NCI-H2196 treated with DMSO at 0.1 percent for 48 hours (cell line): ENCODE measurements around the gene ARHGAP26.
"Not testable (repeated sequence)": the region's sequence is repeated elsewhere in the genome, so short reads cannot be mapped to it uniquely, and the experiment has no call there.

Experiments used
- DNase-seq: peaks from one replicate; lab custom pipeline; 2025; ENCODE audit not compliant: unreplicated experiment; lab: John Stamatoyannopoulos, UW

The ARHGAP26 gene

DNA sequence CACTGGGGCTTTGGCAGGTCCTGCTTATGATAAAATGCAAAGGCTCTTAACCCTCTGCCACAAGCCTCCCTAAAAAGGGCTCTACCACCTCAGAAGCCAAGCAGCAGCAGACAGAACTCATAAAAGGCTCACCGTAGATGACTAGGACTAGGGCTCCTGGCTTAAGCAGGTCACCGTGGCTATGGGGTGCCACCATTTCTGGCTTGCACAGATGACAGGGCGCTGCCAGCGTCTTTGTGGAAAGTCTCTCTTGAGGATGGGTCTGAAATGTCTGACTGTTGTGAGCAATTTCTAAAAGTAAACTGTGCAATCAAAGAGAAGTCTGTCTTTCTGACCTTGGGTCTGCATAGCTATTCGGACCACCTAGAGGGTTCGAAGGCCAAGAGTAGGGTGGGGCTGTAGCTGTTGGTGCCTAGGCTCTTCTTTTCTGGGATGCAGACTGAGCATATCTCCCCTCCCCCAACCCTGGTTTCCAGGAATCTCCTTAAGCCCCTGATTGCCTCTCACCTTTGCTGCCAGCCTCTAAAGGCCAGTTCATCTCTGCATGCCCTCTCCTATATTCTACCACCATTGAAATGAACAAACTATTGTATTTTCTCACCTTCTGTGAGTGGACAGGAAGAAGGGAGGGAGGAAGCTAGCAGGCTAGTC, 307.4 kb downstream of the ARHGAP26 start:
- no peak for DNase-seq

DNA sequence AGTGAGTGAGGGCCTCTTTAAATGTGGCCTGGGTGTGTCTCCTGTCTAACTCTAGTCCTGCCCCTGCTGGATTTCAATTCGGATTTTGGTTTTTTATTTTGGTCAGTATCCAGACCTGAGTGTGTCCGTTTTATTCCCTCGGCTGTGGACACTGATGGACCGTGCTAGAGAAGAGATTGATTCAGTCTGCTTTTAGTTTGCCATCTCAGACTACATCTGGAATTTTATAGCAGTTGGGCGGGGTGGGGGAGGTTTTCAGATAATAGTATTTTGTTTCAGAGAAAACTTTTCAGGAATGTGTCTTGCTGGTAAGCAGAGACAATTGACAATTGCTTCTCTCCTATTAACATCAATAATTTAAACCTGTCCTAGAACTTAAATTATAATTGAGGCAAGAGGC, 308.1 kb downstream of the ARHGAP26 start:
- no peak for DNase-seq

- no peak for DNase-seq
Observed at GRCh38 chr5:143078971-143079370, 308.8 kb downstream of the ARHGAP26 start.

DNA sequence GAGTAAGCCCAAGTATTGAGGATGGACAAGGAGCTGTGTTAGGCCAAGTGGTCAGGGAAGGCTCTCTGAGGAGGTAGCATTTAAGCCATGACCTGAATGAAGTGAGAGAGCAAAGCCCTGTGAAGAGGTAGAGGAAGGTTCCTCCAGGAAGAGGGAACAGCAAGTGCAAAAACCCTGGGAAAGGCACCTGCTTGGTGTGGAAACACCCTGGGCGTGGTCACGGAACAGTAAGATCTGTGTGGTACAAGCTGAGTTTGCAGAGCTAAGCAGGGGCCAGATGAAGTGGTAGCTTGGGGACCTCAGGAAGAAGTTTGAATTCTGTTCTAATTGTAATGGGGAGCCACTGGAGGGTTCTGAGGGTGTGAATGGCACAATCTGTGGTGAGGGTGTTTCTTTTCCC, 310.2 kb downstream of the ARHGAP26 start:
- DNase-seq, result no peak

DNA sequence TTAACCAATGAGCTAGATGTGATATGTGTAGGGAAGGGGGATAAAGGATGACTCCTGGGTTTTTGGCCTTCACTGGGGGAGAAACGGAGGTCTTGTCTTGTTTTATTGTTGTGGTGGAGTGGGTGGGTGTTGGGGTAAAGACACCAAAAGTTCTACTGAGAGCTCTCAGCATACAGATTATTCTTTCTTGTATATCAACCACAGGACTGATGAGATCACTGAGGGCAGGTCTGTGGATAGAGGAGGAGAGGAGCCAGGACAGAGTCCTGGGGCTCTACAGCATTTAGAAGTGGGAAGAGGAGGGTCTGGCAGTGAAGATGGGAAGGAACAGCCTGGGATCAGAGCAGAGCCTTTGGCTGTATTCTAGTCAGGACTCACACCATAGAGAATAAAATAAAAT, 310.8 kb downstream of the ARHGAP26 start:
- no peak for DNase-seq

GRCh38 chr5:143083006-143083405, 312.8 kb downstream of the ARHGAP26 start:
- no peak for DNase-seq

DNA sequence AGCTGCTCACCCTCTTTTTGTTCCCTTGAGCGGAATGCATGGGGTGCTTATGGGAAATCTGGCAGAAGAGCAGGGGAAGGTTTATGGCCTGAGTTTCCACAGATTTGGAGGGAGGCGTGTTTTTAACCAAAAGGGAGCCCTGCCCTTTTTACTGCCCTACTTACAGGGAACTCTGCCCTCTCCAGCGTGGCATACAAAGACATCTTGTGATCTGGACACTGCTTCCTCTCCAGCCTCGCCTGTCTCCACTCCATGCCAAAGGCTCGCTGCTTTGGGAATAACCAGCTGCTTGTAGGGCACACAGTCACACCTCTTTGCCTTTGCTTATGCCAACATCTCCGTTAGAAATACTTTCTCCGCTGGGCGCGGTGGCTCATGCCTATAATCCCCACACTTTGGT, 314.2 kb downstream of the ARHGAP26 start:
- DNase-seq, result no peak

DNA sequence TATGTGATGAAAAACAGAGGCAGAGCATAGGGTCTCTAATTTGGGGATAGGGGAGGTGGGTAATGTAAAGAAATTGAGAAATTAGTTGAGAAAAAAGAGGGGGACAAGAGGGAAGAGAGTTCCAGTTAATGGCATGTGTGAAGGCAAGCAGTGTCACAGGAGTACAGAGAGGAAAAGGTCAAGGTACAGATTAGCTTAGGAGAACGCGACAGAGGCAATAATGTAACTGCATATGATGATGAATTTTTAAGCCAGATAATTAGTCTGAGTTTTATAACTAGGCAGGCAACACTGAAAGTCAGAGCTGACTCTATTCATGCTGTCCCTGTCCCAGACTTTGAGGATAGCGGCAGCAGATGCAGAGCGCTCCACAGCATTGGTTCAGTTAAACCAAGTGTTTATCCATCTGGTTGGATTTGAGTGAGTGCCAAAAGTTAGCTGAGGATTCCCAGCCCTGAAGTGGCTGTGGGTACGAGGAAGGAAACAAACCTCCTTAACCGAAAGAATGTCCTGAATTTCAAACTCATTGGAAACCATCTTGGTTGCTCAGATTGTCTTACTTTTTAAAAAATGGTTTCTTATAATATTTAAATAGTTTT, 315.2 kb downstream of the ARHGAP26 start:
- no peak for DNase-seq

DNA sequence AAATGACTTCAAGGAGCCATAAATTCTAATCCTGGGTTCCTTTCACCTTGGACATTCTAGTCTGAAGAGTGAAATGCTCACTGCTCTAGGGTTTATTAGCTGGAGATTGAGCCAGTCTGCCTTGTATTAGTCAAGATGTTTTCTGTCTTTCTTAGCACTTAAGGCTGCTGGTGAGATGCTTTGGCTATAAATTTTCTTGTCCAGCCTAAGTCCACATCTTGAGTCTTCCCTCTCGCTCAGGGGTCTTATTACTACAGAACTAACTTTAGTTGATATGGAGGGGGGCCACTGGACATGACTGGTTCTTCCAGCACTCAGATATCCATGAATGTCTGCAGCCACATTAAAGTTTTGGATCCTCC, 316.4 kb downstream of the ARHGAP26 start:
- DNase-seq, result no peak

DNA sequence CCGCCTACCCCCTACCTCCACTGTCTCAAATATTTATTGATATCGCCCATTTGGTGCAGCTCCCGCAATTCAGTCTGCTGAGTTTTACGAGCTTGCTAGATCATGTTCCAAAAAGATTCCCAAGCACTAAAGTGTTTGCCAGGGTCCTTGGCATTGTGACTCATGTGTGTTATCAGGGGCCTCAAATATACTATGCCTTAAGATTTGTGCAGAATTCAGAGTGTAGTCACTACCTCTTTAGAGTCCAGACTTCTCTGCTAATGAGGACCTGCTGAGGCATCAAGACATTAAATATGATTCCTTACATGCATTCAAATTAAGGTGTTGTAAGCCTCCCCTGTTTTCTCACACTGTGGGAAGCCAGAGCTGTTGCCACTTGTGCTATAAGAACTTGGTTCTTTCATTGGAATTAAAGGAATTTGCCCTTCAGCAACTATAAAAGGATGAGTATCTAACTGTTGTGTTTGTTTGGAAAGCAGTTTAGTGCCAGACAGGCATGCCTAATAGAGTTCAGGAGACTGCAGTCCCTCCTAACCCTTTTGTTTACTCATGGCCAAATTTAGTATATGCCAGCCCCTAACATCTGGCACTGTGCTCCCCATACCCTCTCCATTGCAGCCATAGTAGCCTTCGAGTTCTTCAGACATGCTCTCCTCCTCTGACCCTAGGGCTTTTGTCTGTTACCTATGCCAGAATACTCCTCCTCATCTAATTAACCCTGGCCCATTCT, 316.9 kb downstream of the ARHGAP26 start:
- DNase-seq, result no peak

- DNase-seq, result not testable (repeated sequence)
Observed at GRCh38 chr5:143088702-143089101, 318.5 kb downstream of the ARHGAP26 start.

DNA sequence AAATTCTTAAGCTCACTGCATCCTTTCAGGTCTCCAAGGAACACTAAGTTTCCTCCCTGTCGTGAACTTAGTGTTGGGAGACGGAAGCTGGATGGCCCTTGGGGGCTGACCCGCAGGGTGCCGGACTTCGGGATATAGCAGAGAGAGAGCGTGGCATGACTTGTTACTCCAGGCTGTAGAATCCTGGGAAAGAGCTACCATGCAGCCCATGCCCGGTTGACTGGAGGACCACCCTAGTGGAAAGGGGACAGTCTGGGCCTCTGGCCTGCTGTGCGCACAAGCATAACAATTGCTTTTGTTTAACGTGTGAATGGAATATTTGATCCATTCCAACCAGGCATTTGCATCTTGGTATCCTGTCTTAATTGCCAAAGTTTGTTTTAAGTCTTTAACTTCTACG, 319.9 kb downstream of the ARHGAP26 start:
- DNase-seq, result not testable (repeated sequence)

GRCh38 chr5:143092711-143093451, 322.7 kb downstream of the ARHGAP26 start:
- not testable (repeated sequence) for DNase-seq

- no peak for DNase-seq
Observed at GRCh38 chr5:143093452-143094086, 323.4 kb downstream of the ARHGAP26 start.

DNA sequence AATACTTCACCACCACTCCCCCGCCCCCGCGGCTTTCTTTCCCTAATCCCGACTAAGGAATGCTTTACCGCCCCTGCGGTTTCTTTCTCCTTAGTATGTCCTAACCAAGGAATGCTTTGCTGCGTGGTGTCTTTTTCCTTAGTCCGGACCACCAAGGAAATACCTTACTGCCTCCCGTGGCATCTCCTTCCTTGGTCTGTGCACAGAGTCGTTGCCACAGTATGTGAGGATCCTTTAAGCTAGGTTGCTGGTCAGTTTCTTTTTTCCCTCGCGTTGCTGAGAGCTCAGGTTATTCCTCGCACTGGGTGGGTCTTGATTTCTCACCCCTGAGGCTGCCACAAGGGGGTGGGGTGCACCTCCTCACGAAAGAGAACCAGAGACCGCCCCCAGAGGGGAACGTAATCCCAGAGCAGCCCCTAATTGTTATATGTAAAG, 323.9 kb downstream of the ARHGAP26 start:
- DNase-seq, result no peak

DNA sequence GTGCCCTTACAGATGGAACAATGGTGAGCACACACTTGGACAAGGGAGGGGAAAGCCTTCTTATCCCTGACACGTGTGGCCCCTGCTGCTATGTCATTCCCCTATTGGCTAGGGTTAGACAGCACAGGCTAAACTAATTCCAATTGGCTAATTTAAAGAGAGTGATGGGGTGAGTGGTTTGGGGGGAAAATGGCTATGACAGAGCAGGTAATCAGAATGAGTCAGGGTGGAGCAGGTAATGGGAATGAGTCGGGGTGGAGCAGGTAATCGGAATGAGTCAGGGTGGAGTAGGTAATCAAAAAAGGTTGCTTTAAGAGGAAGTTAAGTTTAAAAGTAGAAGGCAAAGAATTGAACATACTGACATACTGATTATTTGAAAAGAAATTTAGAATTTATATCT, 324.4 kb downstream of the ARHGAP26 start:
- not testable (repeated sequence) for DNase-seq

GRCh38 chr5:143101121-143101520, 330.9 kb downstream of the ARHGAP26 start:
- DNase-seq, result no peak

DNA sequence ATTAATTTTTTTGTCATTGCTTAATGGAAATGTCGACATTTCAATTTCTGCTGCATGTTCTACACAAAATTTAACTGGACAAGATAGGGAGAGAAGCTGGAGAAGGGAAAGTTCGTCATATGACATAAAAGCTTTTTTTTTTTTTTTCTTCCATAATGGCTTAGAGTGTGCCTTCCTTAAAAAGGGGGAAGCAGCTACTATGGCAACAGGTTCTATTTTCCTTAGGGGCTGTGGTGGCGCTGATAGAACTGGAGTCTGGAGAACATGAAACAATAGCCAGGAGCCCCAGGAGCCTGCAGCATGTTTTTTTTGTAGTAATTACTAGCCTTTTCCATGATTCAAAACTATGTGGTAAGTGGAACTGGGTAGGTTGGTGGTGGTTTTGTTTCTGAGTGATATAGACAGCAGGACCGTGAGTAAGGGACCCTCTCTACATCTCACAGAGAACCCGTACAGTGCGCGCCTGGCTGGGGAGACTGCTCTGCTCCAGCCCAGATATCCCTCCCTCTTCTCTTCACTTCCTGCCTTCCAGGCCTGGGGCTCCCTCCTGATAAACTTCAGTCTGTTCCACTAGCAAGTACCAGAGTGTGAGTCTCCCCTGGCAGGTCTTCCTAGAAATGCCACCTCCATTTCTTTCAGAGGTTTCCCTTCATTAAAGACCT, 331.7 kb downstream of the ARHGAP26 start:
- no peak for DNase-seq

GRCh38 chr5:143102411-143102810, 332.2 kb downstream of the ARHGAP26 start:
- no peak for DNase-seq

DNA sequence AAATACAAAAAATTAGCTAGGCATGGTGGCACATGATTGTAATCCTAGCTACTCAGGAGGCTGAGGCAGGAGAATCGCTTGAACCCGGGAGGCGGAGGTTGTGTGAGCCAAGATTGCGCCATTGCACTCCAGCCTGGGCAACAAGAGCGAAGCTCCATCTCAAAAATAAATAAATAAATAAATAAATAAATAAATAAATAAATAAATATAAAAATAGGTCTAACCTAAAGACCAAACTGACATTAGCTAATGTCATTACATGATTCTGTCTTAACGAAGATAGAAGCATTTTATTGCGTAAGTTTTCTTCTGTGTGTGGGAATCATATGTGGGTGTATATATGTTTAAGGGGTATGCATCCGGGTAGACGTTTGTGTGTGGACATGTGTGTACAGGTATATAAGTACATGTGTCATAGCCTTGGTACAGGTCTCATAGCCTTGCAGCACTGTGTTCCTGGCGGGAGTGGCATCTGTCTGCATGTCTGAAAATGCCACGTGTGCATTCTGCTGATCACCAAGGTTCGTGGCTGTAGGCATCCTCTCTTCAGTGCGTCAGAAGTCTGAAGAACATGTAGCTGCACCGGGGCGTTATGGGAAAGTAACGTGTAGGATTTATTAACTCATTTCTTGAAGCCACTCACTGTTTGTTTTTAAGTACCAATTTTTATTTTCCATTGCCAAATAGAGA, 335.2 kb downstream of the ARHGAP26 start:
- no peak for DNase-seq
